Neural progenitor cell (in vitro differentiated cells): ENCODE measurements around the gene LDHAL6B. TPM values are rescaled to one million over a fixed set of nuclear protein-coding genes. Genes with fewer than 3 reads are reported as not detected.
A peak's percentile ranks its signal among the peaks of the same experiment; 100 is the strongest.

Experiments used
- DNase-seq: peaks from one replicate; pipeline ENCODE4 v3.0.0-alpha.2; 2016; ENCODE audit warnings: low spot score
- H2AFZ ChIP-seq: fragments of 200-600 bp; sonication (generic); replicated peaks from 2 replicates; pipeline ENCODE4 v1.6.1; 2016; ENCODE audit warnings: antibody characterized with exemption
- H3F3A ChIP-seq: fragments of 200-600 bp; sonication (generic); 2 replicates; pipeline ENCODE4 v1.6.1; 2016; ENCODE audit warnings: antibody characterized with exemption, low read depth
- H3K27ac ChIP-seq: fragments of 200-600 bp; sonication (generic); 2 replicates; pipeline ENCODE4 v1.5.1; 2016; ENCODE audit warnings: mild to moderate bottlenecking
- H3K27me3 ChIP-seq: fragments of 200-600 bp; sonication (generic); 2 replicates; pipeline ENCODE4 v1.6.1; 2016; ENCODE audit warnings: mild to moderate bottlenecking, moderate library complexity
- H3K36me3 ChIP-seq: fragments of 200-600 bp; sonication (generic); 2 replicates; pipeline ENCODE4 v1.5.1; 2016
- H3K4me1 ChIP-seq: fragments of 200-600 bp; sonication (generic); 2 replicates; pipeline ENCODE4 v1.6.1; 2016; ENCODE audit warnings: mixed run types
- H3K4me2 ChIP-seq: fragments of 200-600 bp; sonication (generic); 2 replicates; pipeline ENCODE4 v1.6.1; 2016
- H3K4me3 ChIP-seq: fragments of 200-600 bp; sonication (generic); 2 replicates; pipeline ENCODE4 v1.5.1; 2016
- H3K79me2 ChIP-seq: fragments of 200-600 bp; sonication (generic); 2 replicates; pipeline ENCODE4 v1.6.1; 2016; ENCODE audit warnings: low read depth
- H3K9ac ChIP-seq: fragments of 200-600 bp; sonication (generic); 2 replicates; pipeline ENCODE4 v1.6.1; 2016
- H3K9me3 ChIP-seq: fragments of 200-600 bp; sonication (generic); 2 replicates; pipeline ENCODE4 v1.5.1; 2016; ENCODE audit warnings: low read depth
- H4K20me1 ChIP-seq: fragments of 200-600 bp; sonication (generic); 2 replicates; pipeline ENCODE4 v1.6.1; 2016; ENCODE audit warnings: low read depth
- H3K27ac Mint-ChIP-seq: 3 replicates; pipeline ENCODE4 v1.8.0; 2021; ENCODE audit warnings: mixed read lengths
- H3K27me3 Mint-ChIP-seq: 2 replicates; pipeline ENCODE4 v1.8.0; 2022; ENCODE audit warnings: low read depth, mild to moderate bottlenecking, inconsistent platforms, moderate library complexity, mixed read lengths; ENCODE audit not compliant: insufficient read depth
- H3K36me3 Mint-ChIP-seq: 3 replicates; pipeline ENCODE4 v1.8.0; 2021; ENCODE audit warnings: mixed read lengths
- H3K4me1 Mint-ChIP-seq: 3 replicates; pipeline ENCODE4 v1.8.0; 2021; ENCODE audit warnings: mixed read lengths
- H3K4me3 Mint-ChIP-seq: 3 replicates; pipeline ENCODE4 v1.8.0; 2021; ENCODE audit warnings: mild to moderate bottlenecking, moderate library complexity, mixed read lengths
- H3K9me3 Mint-ChIP-seq: 3 replicates; pipeline ENCODE4 v1.8.0; 2020; ENCODE audit warnings: mixed read lengths
- EZH2 ChIP-seq: fragments of 200-600 bp; sonication (generic); IDR thresholded peaks from 2 replicates; pipeline ENCODE4 v1.6.1; 2017; ENCODE audit warnings: antibody characterized with exemption, mild to moderate bottlenecking, moderate library complexity
- EZH2phosphoT487 ChIP-seq: fragments of 200-600 bp; sonication (generic); IDR thresholded peaks from 2 replicates; pipeline ENCODE4 v1.6.1; 2017; ENCODE audit warnings: antibody characterized with exemption
- microRNA counts: library from miRNA; unstranded; fragments of <30 nt; microRNA quantifications from one replicate; lab custom pipeline; 2016
- microRNA-seq: library from miRNA; unstranded; fragments of <30 nt; microRNA quantifications from one replicate; pipeline ENCODE4, GENCODE V29; 2016
- small RNA-seq: library from RNA; depleted of rRNA; stranded (forward); fragments of <200 nt; gene quantifications from one replicate; pipeline ENCODE3, GENCODE V24; 2015
- total RNA-seq: library from RNA; depleted of rRNA; stranded (reverse); fragments of >200 nt; gene quantifications from 2 replicates; pipeline ENCODE4 v1.2.3, GENCODE V29; 2015; ENCODE audit warnings: low replicate concordance
- TF ChIP-seq, protein P1 (sequence below): fragments of 200-600 bp; sonication (generic); IDR thresholded peaks from 2 replicates; pipeline ENCODE4 v1.5.1; 2017; ENCODE audit warnings: antibody characterized with exemption, mild to moderate bottlenecking

Gene LDHAL6B
- total RNA-seq, 1 donor from 2014 or later, result not detected

DNA sequence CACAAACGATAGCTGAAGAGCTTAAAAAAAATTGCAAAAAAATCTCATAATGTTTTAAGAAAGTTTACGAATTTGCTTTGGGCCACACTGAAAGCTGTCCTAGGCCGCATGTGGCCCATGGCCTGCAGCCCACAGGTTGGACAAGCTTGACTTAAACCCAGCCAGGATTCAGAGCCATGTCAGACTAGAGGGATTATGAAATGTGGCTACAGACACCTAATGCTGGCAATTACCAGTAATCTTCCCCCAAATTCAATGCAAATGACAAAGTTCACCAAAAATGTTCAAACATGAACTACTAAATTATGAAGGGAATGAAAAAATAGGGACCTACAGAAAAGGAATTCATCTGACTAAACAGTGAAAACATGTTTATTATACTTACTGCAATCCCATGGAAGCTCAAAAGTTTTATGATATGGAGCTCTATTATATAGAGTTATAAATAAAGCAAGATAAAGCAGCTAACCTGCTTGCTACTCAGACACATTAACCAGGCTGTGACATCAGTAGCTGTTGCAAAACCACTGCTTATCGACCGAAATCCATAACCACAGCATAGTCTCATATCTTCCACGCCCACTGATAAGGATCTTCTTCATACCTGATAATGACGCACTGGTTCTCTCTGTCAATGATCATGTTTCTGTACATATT is 49.2 kb downstream of the LDHAL6B start:
- Histone ChIP-seq H3K79me2 (no peaks in the 10 kb centered on the region), H3K4me2 (no peak overlapping the region), H3K9ac (no peak overlapping the region), H4K20me1 (no peaks in the 10 kb centered on the region), H3K9me3 (no peaks in the 10 kb centered on the region), H2AFZ (no peak overlapping the region), H3K27ac (no peak overlapping the region), H3F3A (peaks cover 9% of the 10 kb centered on the region), H3K4me3 (no peak overlapping the region), H3K4me1 (peaks cover 13% of the 10 kb centered on the region), H3K27me3 (no peaks in the 10 kb centered on the region), H3K36me3 (no peaks in the 10 kb centered on the region)
- DNase-seq, result no peak
- TF ChIP-seq, protein P1, sequence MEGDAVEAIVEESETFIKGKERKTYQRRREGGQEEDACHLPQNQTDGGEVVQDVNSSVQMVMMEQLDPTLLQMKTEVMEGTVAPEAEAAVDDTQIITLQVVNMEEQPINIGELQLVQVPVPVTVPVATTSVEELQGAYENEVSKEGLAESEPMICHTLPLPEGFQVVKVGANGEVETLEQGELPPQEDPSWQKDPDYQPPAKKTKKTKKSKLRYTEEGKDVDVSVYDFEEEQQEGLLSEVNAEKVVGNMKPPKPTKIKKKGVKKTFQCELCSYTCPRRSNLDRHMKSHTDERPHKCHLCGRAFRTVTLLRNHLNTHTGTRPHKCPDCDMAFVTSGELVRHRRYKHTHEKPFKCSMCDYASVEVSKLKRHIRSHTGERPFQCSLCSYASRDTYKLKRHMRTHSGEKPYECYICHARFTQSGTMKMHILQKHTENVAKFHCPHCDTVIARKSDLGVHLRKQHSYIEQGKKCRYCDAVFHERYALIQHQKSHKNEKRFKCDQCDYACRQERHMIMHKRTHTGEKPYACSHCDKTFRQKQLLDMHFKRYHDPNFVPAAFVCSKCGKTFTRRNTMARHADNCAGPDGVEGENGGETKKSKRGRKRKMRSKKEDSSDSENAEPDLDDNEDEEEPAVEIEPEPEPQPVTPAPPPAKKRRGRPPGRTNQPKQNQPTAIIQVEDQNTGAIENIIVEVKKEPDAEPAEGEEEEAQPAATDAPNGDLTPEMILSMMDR, result no peak
- TF ChIP-seq EZH2phosphoT487 (no peak), EZH2 (no peak)
- H3K4me3 Mint-ChIP-seq, result no peak overlapping the region
- H3K4me1 Mint-ChIP-seq, result peaks cover 6% of the 10 kb centered on the region
- H3K9me3 Mint-ChIP-seq, result no peaks in the 10 kb centered on the region
- H3K27me3 Mint-ChIP-seq, result no peaks in the 10 kb centered on the region
- no peak overlapping the region for H3K27ac Mint-ChIP-seq
- H3K36me3 Mint-ChIP-seq, result no peaks in the 10 kb centered on the region

DNA sequence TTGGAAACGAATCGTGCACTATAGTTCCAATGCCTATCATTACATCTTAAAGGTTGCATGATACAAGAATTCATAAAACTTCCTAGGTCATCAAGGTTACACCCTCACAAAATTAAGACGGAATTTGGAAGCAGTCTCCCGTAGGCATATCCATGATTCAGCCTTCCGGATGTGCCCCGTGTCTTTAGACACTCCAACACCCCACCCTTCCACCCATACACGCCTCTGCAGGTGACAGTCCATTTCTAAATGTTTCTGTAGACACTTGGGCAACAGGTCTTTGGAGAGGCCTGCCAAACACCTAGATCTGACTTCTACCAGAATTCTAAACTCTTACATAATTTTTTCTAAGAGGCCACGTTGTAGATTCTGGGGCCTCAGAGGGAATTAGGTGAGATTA is 49.8 kb downstream of the LDHAL6B start:
- H3K27me3 ChIP-seq, result no peaks in the 10 kb centered on the region
- no peak overlapping the region for H3K4me3 ChIP-seq
- H3F3A ChIP-seq, result peaks cover 10% of the 10 kb centered on the region
- no peak for TF ChIP-seq EZH2
- no peak for TF ChIP-seq EZH2phosphoT487
- TF ChIP-seq, protein P1, result no peak
- no peak overlapping the region for H3K4me3 Mint-ChIP-seq
- no peak overlapping the region for H3K9ac ChIP-seq
- no peaks in the 10 kb centered on the region for H3K79me2 ChIP-seq
- no peak overlapping the region for H3K4me2 ChIP-seq
- no peaks in the 10 kb centered on the region for H4K20me1 ChIP-seq
- no peak for DNase-seq
- no peak overlapping the region for H3K27ac Mint-ChIP-seq
- H3K4me1 ChIP-seq, result peaks cover 15% of the 10 kb centered on the region
- no peak overlapping the region for H2AFZ ChIP-seq
- H3K27ac ChIP-seq, result no peak overlapping the region
- H3K27me3 Mint-ChIP-seq, result no peaks in the 10 kb centered on the region
- H3K9me3 ChIP-seq, result no peaks in the 10 kb centered on the region
- peaks cover 9% of the 10 kb centered on the region for H3K4me1 Mint-ChIP-seq
- H3K36me3 Mint-ChIP-seq, result no peaks in the 10 kb centered on the region
- H3K36me3 ChIP-seq, result no peaks in the 10 kb centered on the region
- no peaks in the 10 kb centered on the region for H3K9me3 Mint-ChIP-seq

DNA sequence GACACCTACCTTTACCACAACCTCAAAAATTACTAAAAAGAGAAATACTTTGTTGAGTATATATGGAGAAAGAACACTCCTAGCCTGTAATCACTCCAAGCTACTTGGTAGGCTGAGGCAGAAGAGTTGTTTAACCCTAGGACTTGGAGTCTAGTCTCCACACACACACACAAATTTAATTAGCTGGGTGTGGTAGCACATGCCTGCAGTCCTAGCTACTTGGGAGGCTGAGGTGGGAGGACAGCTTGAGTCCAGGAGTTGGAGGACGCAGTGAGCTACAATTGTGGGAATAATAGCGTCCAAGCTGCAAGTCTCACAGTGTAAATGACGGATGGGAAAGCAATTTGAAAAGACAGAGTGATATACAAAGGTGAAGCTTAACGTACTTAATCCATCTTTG is 50.5 kb downstream of the LDHAL6B start:
- no peak overlapping the region for H3K4me3 ChIP-seq
- Mint-ChIP-seq H3K27ac (no peak overlapping the region), H3K9me3 (no peaks in the 10 kb centered on the region), H3K36me3 (no peaks in the 10 kb centered on the region), H3K4me1 (peaks cover 11% of the 10 kb centered on the region), H3K4me3 (no peak overlapping the region), H3K27me3 (no peaks in the 10 kb centered on the region)
- H3K9me3 ChIP-seq, result no peaks in the 10 kb centered on the region
- TF ChIP-seq EZH2, result no peak
- TF ChIP-seq, protein P1, result no peak
- TF ChIP-seq EZH2phosphoT487, result no peak
- peak; percentile 11 for DNase-seq
- peaks cover 10% of the 10 kb centered on the region for H3F3A ChIP-seq
- no peaks in the 10 kb centered on the region for H3K79me2 ChIP-seq
- H3K27me3 ChIP-seq, result no peaks in the 10 kb centered on the region
- H3K4me2 ChIP-seq, result no peak overlapping the region
- H3K4me1 ChIP-seq, result peaks cover 15% of the 10 kb centered on the region
- no peaks in the 10 kb centered on the region for H3K36me3 ChIP-seq
- H2AFZ ChIP-seq, result no peak overlapping the region
- no peaks in the 10 kb centered on the region for H4K20me1 ChIP-seq
- H3K9ac ChIP-seq, result no peak overlapping the region
- H3K27ac ChIP-seq, result no peak overlapping the region

MicroRNA genes within 50 kb of the gene (microRNA counts, 767-probe panel; counts per million panel counts)
- microRNA hsa-miR-2116-5p (lab: Ali Mortazavi, UCI), result 460 counts per million, percentile 90 among the panel's probes with 10 or more counts

Small RNA genes within 50 kb of the gene (microRNA-seq; reads per million reads assigned to microRNA genes)
- 1.8 reads per million, percentile 4 among the genes with 10 or more reads in this experiment for gene MIR2116

Small RNA genes within 50 kb of the gene (small RNA-seq; reads per million reads assigned to genes)
- gene MIR2116 (0.25 reads per million, percentile 14 among the genes with 10 or more reads in this experiment), gene RNU4-80P (not detected)

Other genes with a start within 250 kb of the LDHAL6B start
- gene RNF111, start 219.2 kb upstream of the LDHAL6B start, total RNA-seq, result 21.2 and 32.3 TPM in 2 replicates
- 296 and 374 TPM in 2 replicates for gene CCNB2, start 101.7 kb upstream of the LDHAL6B start, total RNA-seq
- gene MYO1E, start 166.0 kb downstream of the LDHAL6B start, total RNA-seq, result 39.9 and 49.7 TPM in 2 replicates
- 0.41 and 0.87 TPM in 2 replicates for gene FAM81A, start 231.3 kb downstream of the LDHAL6B start, total RNA-seq